ENCODE data around the gene TMC5.
"Not testable (repeated sequence)": the region's sequence is repeated elsewhere in the genome, so short reads cannot be mapped to it uniquely, and the experiment has no call there.

DNA sequence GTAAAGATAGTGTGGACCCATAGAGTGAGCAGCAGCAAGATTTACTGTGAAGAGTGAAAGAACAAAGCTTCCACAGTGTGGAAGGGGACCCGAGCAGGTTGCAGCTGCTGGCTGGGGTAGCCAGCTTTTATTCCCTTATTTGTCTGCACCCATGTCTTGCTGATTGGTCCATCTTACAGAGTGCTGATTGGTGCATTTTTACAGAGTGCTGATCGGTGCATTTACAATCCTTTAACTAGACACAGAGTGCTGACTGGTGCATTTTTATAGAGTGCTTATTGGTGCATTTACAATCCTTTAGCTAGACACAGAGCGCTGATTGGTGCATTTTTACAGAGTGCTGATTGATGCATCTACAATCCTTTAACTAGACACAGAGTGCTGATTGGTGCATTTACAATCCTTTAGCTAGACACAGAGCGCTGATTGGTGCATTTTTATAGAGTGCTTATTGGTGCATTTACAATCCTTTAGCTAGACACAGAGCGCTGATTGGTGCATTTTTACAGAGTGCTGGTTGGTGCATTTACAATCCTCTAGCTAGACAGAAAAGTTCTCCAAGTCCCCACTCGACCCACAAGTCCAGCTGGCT is 26.4 kb upstream of the TMC5 start:
- TF ChIP-seq, protein P1, sequence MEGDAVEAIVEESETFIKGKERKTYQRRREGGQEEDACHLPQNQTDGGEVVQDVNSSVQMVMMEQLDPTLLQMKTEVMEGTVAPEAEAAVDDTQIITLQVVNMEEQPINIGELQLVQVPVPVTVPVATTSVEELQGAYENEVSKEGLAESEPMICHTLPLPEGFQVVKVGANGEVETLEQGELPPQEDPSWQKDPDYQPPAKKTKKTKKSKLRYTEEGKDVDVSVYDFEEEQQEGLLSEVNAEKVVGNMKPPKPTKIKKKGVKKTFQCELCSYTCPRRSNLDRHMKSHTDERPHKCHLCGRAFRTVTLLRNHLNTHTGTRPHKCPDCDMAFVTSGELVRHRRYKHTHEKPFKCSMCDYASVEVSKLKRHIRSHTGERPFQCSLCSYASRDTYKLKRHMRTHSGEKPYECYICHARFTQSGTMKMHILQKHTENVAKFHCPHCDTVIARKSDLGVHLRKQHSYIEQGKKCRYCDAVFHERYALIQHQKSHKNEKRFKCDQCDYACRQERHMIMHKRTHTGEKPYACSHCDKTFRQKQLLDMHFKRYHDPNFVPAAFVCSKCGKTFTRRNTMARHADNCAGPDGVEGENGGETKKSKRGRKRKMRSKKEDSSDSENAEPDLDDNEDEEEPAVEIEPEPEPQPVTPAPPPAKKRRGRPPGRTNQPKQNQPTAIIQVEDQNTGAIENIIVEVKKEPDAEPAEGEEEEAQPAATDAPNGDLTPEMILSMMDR (IDR thresholded peaks at IDR 0.05) = not testable (repeated sequence)
- not testable (repeated sequence) for TF ChIP-seq POLR2A (IDR thresholded peaks at IDR 0.05)

Data from thyroid gland (tissue), 4 donors.